Parathyroid adenoma (tissue), 2 donors: Measurements from ENCODE around the gene RGS5.

ENCODE experiments used
- H2AFZ ChIP-seq: fragments of 300-600 bp; sonication (generic); one replicate; pipeline ENCODE4 v1.7.0; 2017; ENCODE audit warnings: antibody characterized with exemption, mild to moderate bottlenecking
- H3K27ac ChIP-seq: fragments of 300-600 bp; sonication (generic); one replicate; pipeline ENCODE4 v1.7.0; 2017
- H3K27me3 ChIP-seq: fragments of 300-600 bp; sonication (generic); one replicate; pipeline ENCODE4 v1.7.0; 2017; ENCODE audit warnings: low read length; ENCODE audit not compliant: control insufficient read depth, insufficient read depth
- H3K36me3 ChIP-seq: fragments of 300-600 bp; sonication (generic); one replicate; pipeline ENCODE4 v1.7.0; 2017; ENCODE audit warnings: low read length; ENCODE audit not compliant: control insufficient read depth, insufficient read depth
- H3K4me1 ChIP-seq: fragments of 300-600 bp; sonication (generic); one replicate; pipeline ENCODE4 v1.7.0; 2017; ENCODE audit warnings: control low read depth
- H3K4me2 ChIP-seq: fragments of 300-600 bp; sonication (generic); one replicate; pipeline ENCODE4 v1.7.0; 2017; ENCODE audit warnings: low read length
- H3K4me3 ChIP-seq: fragments of 300-600 bp; sonication (generic); one replicate; pipeline ENCODE4 v1.7.0; 2017; ENCODE audit warnings: low read depth, low read length
- H3K79me2 ChIP-seq: fragments of 300-600 bp; sonication (generic); one replicate; pipeline ENCODE4 v1.7.0; 2017; ENCODE audit warnings: control low read depth
- H3K9ac ChIP-seq: fragments of 300-600 bp; sonication (generic); one replicate; pipeline ENCODE4 v1.7.0; 2017; ENCODE audit warnings: mild to moderate bottlenecking
- H3K9me3 ChIP-seq: fragments of 300-600 bp; sonication (generic); one replicate; pipeline ENCODE4 v1.7.0; 2017; ENCODE audit warnings: low read length; ENCODE audit not compliant: control insufficient read depth
- TF ChIP-seq, protein P1 (sequence below): fragments of 300-600 bp; sonication (generic); IDR thresholded peaks from one replicate; pipeline ENCODE4 v1.7.0; 2017; ENCODE audit warnings: antibody characterized with exemption, mild to moderate bottlenecking
- donor health status: primary hyperparathyroidism.

The RGS5 gene

DNA sequence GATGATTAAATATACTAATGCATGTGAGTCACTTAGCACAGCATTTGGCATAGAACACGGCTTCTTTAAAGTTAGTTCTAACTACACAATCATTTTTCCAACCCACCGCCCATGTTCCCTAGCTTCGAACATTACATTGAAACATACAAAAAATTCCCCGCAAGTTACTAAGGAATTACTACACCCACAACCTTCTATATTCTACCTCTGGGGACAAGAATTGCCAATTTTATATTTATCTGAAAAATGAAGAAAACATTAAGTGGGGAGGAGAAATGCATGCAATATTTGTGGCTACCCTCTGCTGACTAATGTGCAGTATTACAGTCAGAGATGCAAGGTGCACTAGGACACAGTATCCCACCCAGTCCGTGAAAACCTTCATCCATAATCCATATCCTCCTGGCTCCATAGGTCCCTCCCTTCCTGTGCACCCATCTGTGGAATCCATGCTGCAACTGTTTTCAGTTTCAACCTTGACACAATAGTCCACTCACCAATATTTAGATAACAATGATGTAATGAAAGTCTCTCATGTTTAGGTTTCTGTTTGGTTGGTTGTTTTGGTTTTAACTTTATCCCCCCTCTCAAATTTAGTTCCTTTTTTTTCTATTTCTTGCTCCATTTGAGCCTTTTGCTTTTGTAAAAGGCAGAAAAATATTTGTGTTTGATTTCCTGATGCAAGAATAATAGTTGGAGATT is 31.6 kb downstream of the RGS5 start:
- Histone ChIP-seq H3K4me1 (peaks cover 3% of the 10 kb centered on the region), H3K79me2 (no peaks in the 10 kb centered on the region), H3K27ac (no peak overlapping the region), H3K9ac (no peak overlapping the region), H3K27me3 (no peaks in the 10 kb centered on the region), H3K9me3 (no peaks in the 10 kb centered on the region), H3K4me3 (no peak overlapping the region), H2AFZ (no peak overlapping the region), H3K4me2 (no peak overlapping the region), H3K36me3 (no peaks in the 10 kb centered on the region)
- TF ChIP-seq, protein P1, sequence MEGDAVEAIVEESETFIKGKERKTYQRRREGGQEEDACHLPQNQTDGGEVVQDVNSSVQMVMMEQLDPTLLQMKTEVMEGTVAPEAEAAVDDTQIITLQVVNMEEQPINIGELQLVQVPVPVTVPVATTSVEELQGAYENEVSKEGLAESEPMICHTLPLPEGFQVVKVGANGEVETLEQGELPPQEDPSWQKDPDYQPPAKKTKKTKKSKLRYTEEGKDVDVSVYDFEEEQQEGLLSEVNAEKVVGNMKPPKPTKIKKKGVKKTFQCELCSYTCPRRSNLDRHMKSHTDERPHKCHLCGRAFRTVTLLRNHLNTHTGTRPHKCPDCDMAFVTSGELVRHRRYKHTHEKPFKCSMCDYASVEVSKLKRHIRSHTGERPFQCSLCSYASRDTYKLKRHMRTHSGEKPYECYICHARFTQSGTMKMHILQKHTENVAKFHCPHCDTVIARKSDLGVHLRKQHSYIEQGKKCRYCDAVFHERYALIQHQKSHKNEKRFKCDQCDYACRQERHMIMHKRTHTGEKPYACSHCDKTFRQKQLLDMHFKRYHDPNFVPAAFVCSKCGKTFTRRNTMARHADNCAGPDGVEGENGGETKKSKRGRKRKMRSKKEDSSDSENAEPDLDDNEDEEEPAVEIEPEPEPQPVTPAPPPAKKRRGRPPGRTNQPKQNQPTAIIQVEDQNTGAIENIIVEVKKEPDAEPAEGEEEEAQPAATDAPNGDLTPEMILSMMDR, result no peak

DNA sequence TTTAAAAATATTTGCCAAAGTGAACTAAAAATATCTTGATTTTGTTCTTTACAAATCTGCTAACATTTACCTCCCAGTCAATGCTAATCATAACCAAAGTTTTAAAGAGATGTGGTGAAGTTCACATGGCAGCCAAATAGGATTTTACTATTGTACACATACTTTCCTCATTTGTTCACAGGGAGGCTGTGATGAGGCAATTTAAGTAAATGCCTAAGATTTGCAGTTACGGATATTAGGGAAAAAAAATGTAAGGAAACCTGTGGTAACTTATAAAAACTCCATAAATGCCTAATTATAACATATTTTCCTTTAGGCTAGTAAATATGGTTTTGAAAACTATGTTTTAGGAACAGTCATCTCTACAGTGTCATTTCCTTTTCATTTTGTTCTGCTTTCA is 32.4 kb downstream of the RGS5 start:
- H3K36me3 ChIP-seq, result no peaks in the 10 kb centered on the region
- no peak overlapping the region for H3K4me2 ChIP-seq
- peaks cover 3% of the 10 kb centered on the region for H3K4me1 ChIP-seq
- H2AFZ ChIP-seq, result no peak overlapping the region
- no peaks in the 10 kb centered on the region for H3K27me3 ChIP-seq
- no peak overlapping the region for H3K4me3 ChIP-seq
- H3K79me2 ChIP-seq, result no peaks in the 10 kb centered on the region
- H3K27ac ChIP-seq, result no peak overlapping the region
- no peaks in the 10 kb centered on the region for H3K9me3 ChIP-seq
- H3K9ac ChIP-seq, result no peak overlapping the region
- TF ChIP-seq, protein P1, result no peak

DNA sequence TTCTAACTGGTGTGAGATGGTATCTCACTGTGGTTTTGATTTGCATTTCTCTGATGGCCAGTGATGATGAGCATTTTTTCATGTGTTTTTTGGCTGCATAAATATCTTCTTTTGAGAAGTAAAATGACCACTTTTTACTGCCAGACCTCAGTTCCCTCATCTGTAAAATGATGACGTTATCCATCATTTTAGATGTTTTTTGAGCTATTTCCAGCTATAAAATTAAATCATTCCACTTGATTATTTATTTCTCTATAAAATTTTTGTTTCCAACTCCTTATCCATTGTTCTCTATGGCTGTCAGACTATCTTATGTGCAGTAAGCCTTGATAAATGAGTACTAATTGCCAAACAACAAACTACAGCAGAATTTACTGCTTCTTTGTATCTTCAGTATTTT is 33.2 kb downstream of the RGS5 start:
- no peak overlapping the region for H3K9ac ChIP-seq
- no peak overlapping the region for H2AFZ ChIP-seq
- no peaks in the 10 kb centered on the region for H3K9me3 ChIP-seq
- H3K4me1 ChIP-seq, result peaks cover 3% of the 10 kb centered on the region
- TF ChIP-seq, protein P1, result no peak
- H3K36me3 ChIP-seq, result no peaks in the 10 kb centered on the region
- no peak overlapping the region for H3K4me2 ChIP-seq
- no peak overlapping the region for H3K27ac ChIP-seq
- H3K79me2 ChIP-seq, result no peaks in the 10 kb centered on the region
- no peak overlapping the region for H3K4me3 ChIP-seq
- H3K27me3 ChIP-seq, result no peaks in the 10 kb centered on the region

DNA sequence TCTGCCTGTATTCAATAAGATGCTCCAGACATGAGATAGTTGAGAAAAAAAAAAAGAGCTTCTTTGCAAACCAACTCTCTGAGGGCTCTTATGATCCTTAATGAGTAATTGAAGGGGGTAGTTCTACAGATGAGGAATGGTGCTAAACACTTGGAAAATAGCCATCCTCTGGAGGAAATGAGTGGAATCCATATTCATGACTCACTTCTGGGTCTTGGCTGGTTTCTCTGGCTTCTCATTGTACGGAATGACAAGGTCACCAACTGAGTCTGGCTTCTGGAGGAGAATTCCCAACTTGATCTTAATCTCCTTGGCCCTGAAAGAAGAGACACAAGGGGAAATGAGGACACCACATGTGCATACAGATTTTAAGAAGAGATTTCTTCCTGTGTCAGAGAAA is 34.7 kb downstream of the RGS5 start:
- TF ChIP-seq, protein P1, result no peak
- Histone ChIP-seq H3K79me2 (no peaks in the 10 kb centered on the region), H3K4me1 (peaks cover 3% of the 10 kb centered on the region), H2AFZ (no peak overlapping the region), H3K4me2 (no peak overlapping the region), H3K4me3 (no peak overlapping the region), H3K27me3 (no peaks in the 10 kb centered on the region), H3K27ac (no peak overlapping the region), H3K9me3 (no peaks in the 10 kb centered on the region), H3K36me3 (no peaks in the 10 kb centered on the region), H3K9ac (no peak overlapping the region)
